ENCODE data around the gene CARMIL3. TPM values are rescaled to one million over a fixed set of nuclear protein-coding genes. Genes with fewer than 3 reads are reported as not detected.
A peak's percentile ranks its signal among the peaks of the same experiment; 100 is the strongest.

Gene CARMIL3
- total and polyA plus RNA-seq, 3 experiments from 2014 or later, result 0.14 to 1.5 (median 1.2) TPM

GRCh38 chr14:24072436-24072835 lies 20.6 kb downstream of the CARMIL3 start:
- Histone ChIP-seq H3K27me3 (ENCODE audit: insufficient read depth, low read length, poor library complexity, severe bottlenecking) (no peaks in the 10 kb centered on the region), H3K9me3 (ENCODE audit: low read length) (no peaks in the 10 kb centered on the region), H3K27ac (ENCODE audit: low read depth, low read length) (no peak overlapping the region), H3K36me3 (ENCODE audit: insufficient read depth, low read length) (no peaks in the 10 kb centered on the region), H3K4me3 (ENCODE audit: low read length) (no peak overlapping the region), H3K4me1 (ENCODE audit: insufficient read depth, low read length) (no peaks in the 10 kb centered on the region)
- Mint-ChIP-seq H3K4me3 (no peak overlapping the region), H3K9me3 (no peaks in the 10 kb centered on the region), H3K4me1 (peaks cover 0 to 3% (median 3%) of the 10 kb centered on the region in 3 donors), H3K27ac (no peak overlapping the region), H3K36me3 (no peaks in the 10 kb centered on the region), H3K27me3 (peaks cover 4 to 21% of the 10 kb centered on the region in 2 donors)
- no peak for DNase-seq
- POLR2A ChIA-PET, result no interaction called here
- CTCF ChIA-PET, result interaction anchor here (0.9 to 2.2 kb wide), 3 partner anchors 8 to 38 kb away, joined by 3 to 8 read pairs (median 3); no protein-coding TSS in a partner anchor

DNA sequence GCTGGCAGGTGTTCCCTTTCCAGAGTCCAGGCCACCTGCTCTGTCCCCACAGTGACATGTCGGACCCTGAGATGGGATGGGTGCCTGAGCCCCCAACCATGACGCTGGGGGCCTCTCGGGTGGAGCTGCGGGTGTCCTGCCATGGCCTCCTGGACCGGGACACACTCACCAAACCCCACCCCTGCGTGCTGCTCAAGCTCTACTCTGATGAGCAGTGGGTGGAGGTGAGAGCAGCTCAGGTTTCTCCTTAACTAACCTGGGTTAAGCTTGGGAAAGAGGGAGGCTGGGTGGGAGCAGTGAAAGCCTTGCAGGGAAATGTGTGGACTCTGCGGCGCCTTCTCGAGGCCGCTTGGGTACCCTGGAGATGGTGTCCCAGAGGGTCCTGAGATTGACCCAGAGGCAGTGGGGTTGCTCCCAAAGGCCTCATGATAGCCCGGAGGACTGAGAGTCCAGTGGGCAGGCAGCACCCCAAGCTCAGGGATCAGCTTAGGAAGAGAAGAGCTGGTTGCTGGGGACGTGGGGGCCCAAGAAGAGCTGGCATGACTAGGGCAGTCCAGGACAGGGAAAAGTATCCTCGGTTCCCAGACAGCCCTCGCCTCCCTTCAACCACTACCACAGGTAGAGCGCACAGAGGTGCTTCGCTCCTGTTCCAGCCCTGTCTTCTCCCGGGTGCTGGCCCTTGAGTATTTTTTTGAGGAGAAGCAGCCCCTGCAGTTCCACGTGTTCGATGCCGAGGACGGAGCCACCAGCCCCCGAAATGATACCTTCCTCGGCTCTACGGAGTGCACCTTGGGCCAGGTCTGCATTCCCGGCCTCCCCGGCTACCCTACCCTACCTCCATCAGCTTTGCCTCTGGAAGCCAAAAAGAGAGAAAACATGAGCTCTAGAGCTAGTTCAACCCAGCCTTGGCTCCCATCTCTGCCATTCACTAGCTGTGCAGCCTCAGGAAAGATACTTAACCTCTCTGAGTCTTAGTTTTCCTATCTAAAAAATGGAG lies 21.4 kb downstream of the CARMIL3 start:
- H3K4me3 Mint-ChIP-seq, result no peak overlapping the region

GRCh38 chr14:24074625-24075484 lies 23.0 kb downstream of the CARMIL3 start:
- ChIA-PET CTCF (interaction anchor here (0.9 kb wide), 2 partner anchors 16 to 17 kb away, joined by 4 read pairs; no protein-coding TSS in a partner anchor), POLR2A (no interaction called here)
- Histone ChIP-seq H3K27ac (ENCODE audit: low read depth, low read length) (no peak overlapping the region), H3K36me3 (ENCODE audit: insufficient read depth, low read length) (no peaks in the 10 kb centered on the region), H3K27me3 (ENCODE audit: insufficient read depth, low read length, poor library complexity, severe bottlenecking) (no peaks in the 10 kb centered on the region), H3K4me1 (ENCODE audit: insufficient read depth, low read length) (no peaks in the 10 kb centered on the region), H3K9me3 (ENCODE audit: low read length) (no peaks in the 10 kb centered on the region), H3K4me3 (ENCODE audit: low read length) (no peak overlapping the region)
- Mint-ChIP-seq H3K27ac (peak overlapping the region in 2 of 8 donors; percentile 54 to 66), H3K4me3 (no peak overlapping the region), H3K36me3 (no peaks in the 10 kb centered on the region), H3K9me3 (no peaks in the 10 kb centered on the region), H3K4me1 (peaks cover 0 to 5% (median 3%) of the 10 kb centered on the region in 3 donors), H3K27me3 (peaks cover 5 to 17% of the 10 kb centered on the region in 2 donors)
- no peak for DNase-seq

More for the DNA sequence above, 21.4 kb downstream of the CARMIL3 start:
- POLR2A ChIA-PET, result no interaction called here
- Mint-ChIP-seq H3K27me3 (peaks cover 5 to 21% of the 10 kb centered on the region in 2 donors), H3K4me1 (peaks cover 0 to 3% (median 3%) of the 10 kb centered on the region in 3 donors), H3K9me3 (no peaks in the 10 kb centered on the region), H3K36me3 (no peaks in the 10 kb centered on the region), H3K27ac (peak overlapping the region in 1 of 8 donors; percentile 70)
- Histone ChIP-seq H3K36me3 (ENCODE audit: insufficient read depth, low read length) (no peaks in the 10 kb centered on the region), H3K4me1 (ENCODE audit: insufficient read depth, low read length) (no peaks in the 10 kb centered on the region), H3K27ac (ENCODE audit: low read depth, low read length) (no peak overlapping the region), H3K4me3 (ENCODE audit: low read length) (no peak overlapping the region), H3K9me3 (ENCODE audit: low read length) (no peaks in the 10 kb centered on the region), H3K27me3 (ENCODE audit: insufficient read depth, low read length, poor library complexity, severe bottlenecking) (no peaks in the 10 kb centered on the region)
- CTCF ChIA-PET, result interaction anchor here (0.9 to 2.2 kb wide), 3 partner anchors 8 to 37 kb away, joined by 3 to 8 read pairs (median 3); no protein-coding TSS in a partner anchor
- no peak for DNase-seq

GRCh38 chr14:24075485-24076301 lies 23.9 kb downstream of the CARMIL3 start:
- Histone ChIP-seq H3K4me1 (ENCODE audit: insufficient read depth, low read length) (peaks cover 6% of the 10 kb centered on the region), H3K27me3 (ENCODE audit: insufficient read depth, low read length, poor library complexity, severe bottlenecking) (no peaks in the 10 kb centered on the region), H3K27ac (ENCODE audit: low read depth, low read length) (no peak overlapping the region), H3K36me3 (ENCODE audit: insufficient read depth, low read length) (no peaks in the 10 kb centered on the region), H3K4me3 (ENCODE audit: low read length) (no peak overlapping the region), H3K9me3 (ENCODE audit: low read length) (no peaks in the 10 kb centered on the region)
- H3K36me3 Mint-ChIP-seq, result no peaks in the 10 kb centered on the region
- H3K27me3 Mint-ChIP-seq, result peaks cover 2 to 8% of the 10 kb centered on the region in 2 donors
- DNase-seq, result no peak
- ChIA-PET CTCF (interaction anchor here (0.9 to 1.5 kb wide), 2 partner anchors 15 kb away, joined by 4 to 6 read pairs; no protein-coding TSS in a partner anchor), POLR2A (no interaction called here)
- H3K27ac Mint-ChIP-seq, result peak overlapping the region in 2 of 8 donors; percentile 54 to 66
- no peaks in the 10 kb centered on the region for H3K9me3 Mint-ChIP-seq
- H3K4me3 Mint-ChIP-seq, result no peak overlapping the region
- peaks cover 6 to 10% (median 8%) of the 10 kb centered on the region in 3 donors for H3K4me1 Mint-ChIP-seq

DNA sequence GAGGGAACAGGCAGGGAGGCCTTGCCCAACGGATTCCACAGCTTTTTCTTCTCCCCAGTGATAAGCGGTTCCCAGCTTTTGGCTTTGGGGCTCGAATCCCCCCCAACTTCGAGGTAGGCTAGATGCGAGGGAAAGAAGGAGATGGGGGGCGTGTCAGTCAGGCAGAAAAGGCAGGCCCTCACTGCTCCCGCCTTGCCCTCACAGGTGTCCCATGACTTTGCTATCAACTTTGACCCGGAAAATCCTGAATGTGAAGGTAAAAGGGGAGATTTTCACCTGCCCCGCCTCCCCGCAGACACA lies 24.4 kb downstream of the CARMIL3 start:
- Mint-ChIP-seq H3K4me3 (no peak overlapping the region), H3K27me3 (peaks cover 2 to 3% of the 10 kb centered on the region in 2 donors), H3K4me1 (peaks cover 8 to 10% (median 10%) of the 10 kb centered on the region in 3 donors), H3K27ac (peak overlapping the region in 1 of 8 donors; percentile 88), H3K36me3 (peaks cover 0 to 3% (median 0%) of the 10 kb centered on the region in 3 donors), H3K9me3 (no peaks in the 10 kb centered on the region)
- Histone ChIP-seq H3K27ac (ENCODE audit: low read depth, low read length) (no peak overlapping the region), H3K27me3 (ENCODE audit: insufficient read depth, low read length, poor library complexity, severe bottlenecking) (no peaks in the 10 kb centered on the region), H3K4me1 (ENCODE audit: insufficient read depth, low read length) (peaks cover 9% of the 10 kb centered on the region), H3K9me3 (ENCODE audit: low read length) (no peaks in the 10 kb centered on the region), H3K36me3 (ENCODE audit: insufficient read depth, low read length) (no peaks in the 10 kb centered on the region), H3K4me3 (ENCODE audit: low read length) (no peak overlapping the region)
- ChIA-PET POLR2A (no interaction called here), CTCF (interaction anchor here (1.5 kb wide), 1 partner anchor 14 kb away, joined by 6 read pairs; no protein-coding TSS in a partner anchor)
- DNase-seq, result no peak

GRCh38 chr14:24077086-24077485 lies 25.3 kb downstream of the CARMIL3 start:
- ChIA-PET CTCF (interaction anchor here (1.5 kb wide), 1 partner anchor 13 kb away, joined by 6 read pairs; no protein-coding TSS in a partner anchor), POLR2A (no interaction called here)
- Histone ChIP-seq H3K36me3 (ENCODE audit: insufficient read depth, low read length) (no peaks in the 10 kb centered on the region), H3K27me3 (ENCODE audit: insufficient read depth, low read length, poor library complexity, severe bottlenecking) (no peaks in the 10 kb centered on the region), H3K4me1 (ENCODE audit: insufficient read depth, low read length) (peaks cover 9% of the 10 kb centered on the region), H3K4me3 (ENCODE audit: low read length) (no peak overlapping the region), H3K27ac (ENCODE audit: low read depth, low read length) (no peak overlapping the region), H3K9me3 (ENCODE audit: low read length) (no peaks in the 10 kb centered on the region)
- Mint-ChIP-seq H3K4me1 (peaks cover 12 to 15% (median 14%) of the 10 kb centered on the region in 3 donors), H3K27ac (no peak overlapping the region), H3K27me3 (peaks cover 2% of the 10 kb centered on the region in 2 donors), H3K4me3 (no peak overlapping the region), H3K36me3 (peaks cover 0 to 4% (median 0%) of the 10 kb centered on the region in 3 donors), H3K9me3 (no peaks in the 10 kb centered on the region)
- no peak for DNase-seq

DNA sequence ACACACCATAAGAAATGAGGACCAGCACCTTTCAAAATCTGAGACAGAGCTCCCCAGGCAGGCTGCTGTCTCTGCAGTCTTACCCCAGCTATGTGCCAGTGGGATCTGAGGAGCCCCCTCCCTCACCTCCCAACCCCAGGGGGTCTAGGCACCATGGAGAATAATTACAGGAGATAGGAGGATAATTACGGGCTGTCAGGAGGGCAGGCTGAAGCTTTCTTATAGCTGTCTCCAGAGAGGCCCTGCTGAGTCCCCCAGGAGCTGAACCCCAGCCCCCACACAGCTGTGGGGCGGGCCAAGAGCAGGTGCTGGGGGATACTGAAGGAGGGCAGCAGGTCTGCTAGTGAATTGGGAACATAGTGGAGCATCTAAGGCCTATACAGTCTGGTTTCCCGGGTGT lies 26.3 kb downstream of the CARMIL3 start:
- Histone ChIP-seq H3K4me1 (ENCODE audit: insufficient read depth, low read length) (peaks cover 9% of the 10 kb centered on the region), H3K4me3 (ENCODE audit: low read length) (no peak overlapping the region), H3K36me3 (ENCODE audit: insufficient read depth, low read length) (no peaks in the 10 kb centered on the region), H3K27ac (ENCODE audit: low read depth, low read length) (no peak overlapping the region), H3K9me3 (ENCODE audit: low read length) (no peaks in the 10 kb centered on the region), H3K27me3 (ENCODE audit: insufficient read depth, low read length, poor library complexity, severe bottlenecking) (no peaks in the 10 kb centered on the region)
- peaks cover 15 to 18% (median 16%) of the 10 kb centered on the region in 3 donors for H3K4me1 Mint-ChIP-seq
- H3K27ac Mint-ChIP-seq, result peak overlapping the region in 2 of 8 donors; percentile 43 to 90
- H3K4me3 Mint-ChIP-seq, result peak overlapping the region in 1 of 7 donors; percentile 64
- H3K27me3 Mint-ChIP-seq, result peaks cover 2% of the 10 kb centered on the region in 2 donors
- H3K36me3 Mint-ChIP-seq, result peaks cover 0 to 4% (median 0%) of the 10 kb centered on the region in 3 donors
- DNase-seq, result no peak
- no peaks in the 10 kb centered on the region for H3K9me3 Mint-ChIP-seq
- CTCF ChIA-PET, result no interaction called here
- POLR2A ChIA-PET, result no interaction called here

All from CD8-positive, alpha-beta memory T cell (primary cell).